T47D (cell line): ENCODE measurements around the gene NAA80.

Experiments
- DNase-seq, 2 experiments: peaks; one replicate each; pipeline versions ENCODE4 v3.0.0 to v3.0.0-alpha.2; 2011 to 2012; ENCODE audit warnings: low read depth in 1 of 2, low spot score in 1 of 2
- JUND ChIP-seq: IDR thresholded peaks from 2 replicates; pipeline ENCODE4 v1.6.1; 2012; ENCODE audit warnings: low read depth
- in situ Hi-C: cut with HindIII; loops from 2 replicates; pipeline ENCODE4 v1.10.0; 2016; ENCODE audit warnings: low sequenced_read_pairs, low pct_unique_long_range_greater_than_20kb

The NAA80 gene

GRCh38 chr3:50298836-50299637 lies at the start of gene NAA80, which contains the start of gene HYAL3:
TSS of gene NAA80 (minus strand) at chr3:50299405. CDS start at chr3:50297463, 1,942 bp downstream.
TSS of gene HYAL3 (minus strand) at chr3:50299405. CDS start at chr3:50295602, 3,803 bp downstream.
- in situ Hi-C loops = no loop called here
- TF ChIP-seq JUND = no peak
- peak; percentile 80 to 99 for DNase-seq

GRCh38 chr3:50347187-50347813 lies 48.1 kb upstream of the NAA80 start:
- DNase-seq = peak in 1 of 2 experiments; percentile 70
- in situ Hi-C loops = no loop called here
- TF ChIP-seq JUND = no peak

- in situ Hi-C loops = no loop called here
- TF ChIP-seq JUND = no peak
- DNase-seq = peak; percentile 75 to 84
Observed at GRCh38 chr3:50345586-50346234, 46.5 kb upstream of the NAA80 start, which contains the start of gene ZMYND10. TSS of gene ZMYND10 (minus strand) at chr3:50345732. CDS start at chr3:50345579, 153 bp downstream.

GRCh38 chr3:50345008-50345407 lies 45.8 kb upstream of the NAA80 start:
- TF ChIP-seq JUND = no peak
- DNase-seq = no peak
- in situ Hi-C loops = no loop called here

- TF ChIP-seq JUND = no peak
- in situ Hi-C loops = no loop called here
- DNase-seq = no peak
Observed at GRCh38 chr3:50342813-50343633, 43.8 kb upstream of the NAA80 start.

GRCh38 chr3:50341996-50342650 lies 42.9 kb upstream of the NAA80 start:
- DNase-seq = no peak
- in situ Hi-C loops = no loop called here
- TF ChIP-seq JUND = no peak

- in situ Hi-C loops = no loop called here
- no peak for TF ChIP-seq JUND
- no peak for DNase-seq
Observed at GRCh38 chr3:50341537-50341936, 42.3 kb upstream of the NAA80 start.

GRCh38 chr3:50340448-50341329 lies 41.5 kb upstream of the NAA80 start, which contains the start of gene RASSF1:
TSS of gene RASSF1 (minus strand) at chr3:50340836. CDS start at chr3:50340805, 31 bp downstream.
- no peak for DNase-seq
- in situ Hi-C loops = no loop called here
- no peak for TF ChIP-seq JUND

- no peak for DNase-seq
- in situ Hi-C loops = no loop called here
- TF ChIP-seq JUND = no peak
Observed at GRCh38 chr3:50340147-50340447, 40.9 kb upstream of the NAA80 start.

- in situ Hi-C loops = no loop called here
- no peak for TF ChIP-seq JUND
Observed at GRCh38 chr3:50339485-50340146, 40.4 kb upstream of the NAA80 start.

More at GRCh38 chr3:50339485-50340146, 40.4 kb upstream of the NAA80 start:
- DNase-seq = no peak
